Right lobe of liver (tissue), 4 donors: ENCODE results near the gene MRRF.

Experiments
- CTCF ChIP-seq, 4 donors: fragments of 200-600 bp in 3 of 4; fragments of 450-650 bp in 1 of 4; IDR thresholded peaks; one replicate each; pipeline versions ENCODE4 v1.5.1 to v1.8.0; 2016 to 2022; ENCODE audit warnings: antibody characterized with exemption in 4 of 4, mild to moderate bottlenecking in 2 of 4
- POLR2A ChIP-seq: fragments of 450-650 bp; IDR thresholded peaks from one replicate; pipeline ENCODE4 v1.6.1; 2017; ENCODE audit warnings: antibody characterized with exemption, mild to moderate bottlenecking
- donor health status: DM: no; HTN: no; CAD: no.
- donor health status: DM: no; HTN: no; CAD: no.
- donor health status: DM: no; HTN: yes; CAD: no.

- TF ChIP-seq CTCF (IDR thresholded peaks at IDR 0.05), result no peak
- TF ChIP-seq POLR2A, result no peak
Measured at GRCh38 chr9:122261469-122261881, 3.2 kb upstream of the MRRF start.
